GM19467 (cell line): ENCODE data around the gene TRNP1.

Experiments used
- ATAC-seq: cut with Tn5 transposase; IDR thresholded peaks from one replicate; pipeline ENCODE4 v1.9.1; 2021; ENCODE audit warnings: mild to moderate bottlenecking, moderate library complexity; ENCODE audit not compliant: unreplicated experiment

TRNP1 gene

GRCh38 chr1:27000817-27001460 lies 7.4 kb downstream of the TRNP1 start:
- ATAC-seq = no peak

- ATAC-seq = no peak
Observed at GRCh38 chr1:27001570-27002360, 8.3 kb downstream of the TRNP1 start.

- no peak for ATAC-seq
Observed at GRCh38 chr1:27003745-27004470, 10.4 kb downstream of the TRNP1 start.

DNA sequence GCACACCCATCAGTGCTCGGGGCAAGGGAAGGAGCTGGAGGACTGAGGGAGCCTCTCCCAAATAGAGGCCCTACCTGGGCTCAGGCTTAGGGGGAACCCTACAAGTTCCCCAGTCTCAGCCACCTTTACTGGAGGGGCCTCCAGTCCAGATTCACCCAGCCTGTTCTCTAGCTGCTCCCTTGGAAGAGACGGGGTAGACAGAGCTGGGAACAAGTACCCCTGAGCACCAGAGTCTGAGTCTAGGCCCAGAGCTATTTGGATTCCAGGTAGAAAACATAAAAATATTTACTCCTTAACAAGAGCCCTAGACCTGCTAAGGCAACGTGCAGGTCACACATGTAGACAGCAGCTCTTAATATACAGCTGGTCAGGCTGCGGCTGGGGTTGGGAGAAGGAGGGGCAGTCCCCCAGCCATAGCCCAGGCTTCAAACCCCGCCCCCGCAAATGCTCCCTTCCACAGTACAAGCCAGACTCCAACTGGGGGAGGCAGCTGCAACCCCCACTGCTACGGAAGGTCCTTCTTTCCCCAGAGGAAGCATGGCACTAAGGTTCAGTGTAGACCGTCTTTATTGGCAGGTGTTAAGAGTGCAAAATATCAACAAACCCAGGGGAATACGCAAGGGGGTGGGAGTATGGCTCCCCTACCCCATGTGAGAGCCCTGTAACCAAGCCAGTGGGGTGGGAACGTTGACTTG lies 11.1 kb downstream of the TRNP1 start:
- ATAC-seq = no peak

DNA sequence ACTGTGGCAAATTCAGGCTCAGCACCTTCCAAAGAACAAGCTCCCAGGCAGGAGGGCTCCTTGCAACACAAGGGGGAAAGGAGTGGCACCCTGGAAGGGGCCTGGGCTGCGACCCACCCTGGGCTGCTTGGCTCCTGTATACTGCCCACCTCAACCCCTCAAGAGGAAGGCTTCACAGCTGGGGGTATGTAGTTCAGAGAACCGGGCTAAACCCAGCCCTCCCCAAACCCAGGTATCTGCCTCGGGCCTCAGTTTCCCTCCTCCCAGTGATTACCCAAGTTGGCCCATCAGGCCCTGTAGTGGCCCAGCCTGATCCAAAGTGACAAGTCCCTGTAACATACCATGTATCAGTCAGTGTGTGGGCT lies 11.7 kb downstream of the TRNP1 start:
- no peak for ATAC-seq

- no peak for ATAC-seq
Observed at GRCh38 chr1:27005648-27006496, 12.4 kb downstream of the TRNP1 start.

GRCh38 chr1:27006683-27007082 lies 13.2 kb downstream of the TRNP1 start:
- no peak for ATAC-seq

DNA sequence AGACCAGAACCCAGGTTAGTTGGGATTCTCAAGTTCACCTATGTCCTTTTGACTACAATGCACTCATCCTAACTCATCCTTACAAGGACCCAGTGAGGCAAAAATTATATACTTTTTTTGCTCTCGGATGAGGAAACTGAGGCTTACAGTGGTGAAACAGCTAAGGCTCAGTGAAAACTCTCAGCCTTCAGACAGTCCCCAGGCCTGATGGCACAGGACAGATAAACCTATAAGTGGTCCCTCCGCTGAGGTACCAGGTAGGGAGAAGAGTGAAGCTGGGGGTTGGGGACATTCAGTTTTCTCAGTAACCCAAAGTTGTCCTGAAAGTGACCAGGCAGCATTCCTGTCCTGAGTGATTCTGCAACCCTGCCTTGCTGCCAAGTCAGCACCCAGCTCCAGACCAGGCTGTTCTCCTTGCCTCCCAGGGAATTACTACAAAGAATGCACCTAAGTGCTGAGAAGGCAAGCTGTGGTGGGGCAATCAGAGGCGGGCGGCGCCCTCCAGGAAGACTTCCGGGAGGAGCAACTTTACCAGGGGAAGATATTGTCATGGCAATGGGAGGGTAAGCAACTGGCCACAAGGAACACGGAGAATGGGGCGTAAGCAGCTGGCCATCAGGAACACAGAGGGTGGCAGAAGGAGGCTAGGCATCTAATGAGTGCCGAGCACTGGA lies 14.6 kb downstream of the TRNP1 start:
- ATAC-seq = no peak

- ATAC-seq = no peak
Observed at GRCh38 chr1:27009601-27010197, 16.2 kb downstream of the TRNP1 start.

- ATAC-seq = no peak
Observed at GRCh38 chr1:27010226-27010994, 16.9 kb downstream of the TRNP1 start.

DNA sequence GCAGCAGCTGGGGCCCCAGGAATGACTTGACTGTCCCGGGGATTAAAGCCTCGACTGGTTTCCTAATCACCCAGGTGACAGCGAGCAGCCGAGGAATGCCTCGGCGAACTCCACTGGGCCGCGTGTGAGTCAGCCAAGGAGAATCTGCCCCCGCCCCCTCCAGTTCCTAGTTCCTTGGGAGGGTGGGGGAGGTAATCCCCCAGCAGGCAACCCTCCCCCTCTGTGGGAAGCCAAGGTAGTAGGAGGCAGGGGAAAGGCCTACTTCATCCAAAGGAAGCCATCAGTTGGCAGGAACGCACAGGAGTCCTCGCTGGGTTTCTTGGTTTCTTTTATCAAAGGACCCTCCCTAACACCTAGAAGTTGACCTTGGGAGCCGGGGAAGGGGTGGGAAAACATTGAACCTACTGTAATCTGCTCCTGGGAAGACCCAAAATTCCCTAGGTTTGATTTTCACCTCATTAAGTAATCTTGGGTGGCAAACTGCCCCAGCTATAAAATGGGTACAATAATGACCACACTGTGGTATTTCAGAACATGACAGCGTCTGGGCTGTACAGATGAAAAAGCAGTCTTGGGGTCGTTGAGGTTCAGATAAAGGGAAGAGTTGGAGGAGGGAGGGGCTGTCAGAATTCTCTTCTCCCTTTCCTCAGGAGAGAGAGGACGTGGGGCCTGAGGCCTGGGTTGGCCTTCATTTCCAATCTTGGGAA lies 17.7 kb downstream of the TRNP1 start:
- ATAC-seq = no peak

- no peak for ATAC-seq
Observed at GRCh38 chr1:27011976-27012563, 18.6 kb downstream of the TRNP1 start.

- no peak for ATAC-seq
Observed at GRCh38 chr1:27015260-27015659, 21.8 kb downstream of the TRNP1 start.

GRCh38 chr1:27016376-27016775 lies 22.9 kb downstream of the TRNP1 start:
- ATAC-seq = no peak

GRCh38 chr1:27017207-27017606 lies 23.7 kb downstream of the TRNP1 start:
- ATAC-seq = no peak

GRCh38 chr1:27018316-27018715 lies 24.8 kb downstream of the TRNP1 start:
- no peak for ATAC-seq

GRCh38 chr1:27021354-27022031 lies 28.0 kb downstream of the TRNP1 start:
- ATAC-seq = no peak
